HEK293 (cell line): ENCODE data around the gene CPT1A.

ENCODE experiments used
- CTCF ChIA-PET: fragments of 350-600 bp; formaldehyde crosslinking; extraction: SDS; loops from one replicate; lab custom pipeline; 2021; ENCODE audit warnings: antibody characterized with exemption; lab: Yijun Ruan, JAX
- POLR2A ChIA-PET: fragments of 300-600 bp; formaldehyde crosslinking; extraction: SDS; loops from one replicate; lab custom pipeline; 2020; ENCODE audit warnings: antibody characterized with exemption, inconsistent platforms; lab: Yijun Ruan, JAX
- H3K27ac ChIP-seq: fragments of 200-500 bp; sonication (Bioruptor generic); 2 replicates; pipeline ENCODE4 v1.5.1; 2014; ENCODE audit warnings: low read depth, low read length, control low read depth, inconsistent platforms; ENCODE audit errors: extremely low read depth
- H3K36me3 ChIP-seq, 2 experiments: fragments of 200-500 bp in 1 of 2; sonication (Bioruptor generic) in 1 of 2; 1 replicate in 1 of 2; 2 replicates in 1 of 2; pipeline ENCODE4 v1.5.1; 2014 to 2017; ENCODE audit warnings: inconsistent platforms in 2 of 2, low read length in 2 of 2; ENCODE audit not compliant: control insufficient read depth in 2 of 2, insufficient read depth in 1 of 2
- H3K4me1 ChIP-seq: fragments of 200-500 bp; sonication (Bioruptor generic); 2 replicates; pipeline ENCODE4 v1.5.1; 2014; ENCODE audit warnings: mild to moderate bottlenecking, low read length, inconsistent platforms; ENCODE audit not compliant: control insufficient read depth, insufficient read depth
- H3K4me3 ChIP-seq: 2 replicates; pipeline ENCODE4 v1.5.1; 2011; ENCODE audit warnings: low read depth, mild to moderate bottlenecking, control low read depth, low read length, moderate library complexity
- H3K9me3 ChIP-seq: fragments of 200-500 bp; sonication (Bioruptor generic); 2 replicates; pipeline ENCODE4 v1.5.1; 2014; ENCODE audit warnings: low read depth, low read length, inconsistent platforms; ENCODE audit not compliant: control insufficient read depth, insufficient read depth
- FEZF1 ChIP-seq: fragments of 450-650 bp; formaldehyde crosslinking; IDR thresholded peaks from 2 replicates; pipeline ENCODE4 v1.5.1; 2016; ENCODE audit warnings: missing biosample characterization, missing genetic modification characterization
- INSM2 ChIP-seq: fragments of 450-650 bp; formaldehyde crosslinking; IDR thresholded peaks from 2 replicates; pipeline ENCODE4 v1.5.1; 2016; ENCODE audit warnings: missing biosample characterization, missing genetic modification characterization
- MEIS1 ChIP-seq: sonication (generic); formaldehyde crosslinking; IDR thresholded peaks from 2 replicates; pipeline ENCODE4 v1.8.1; 2022; ENCODE audit warnings: missing genetic modification reagents, mild to moderate bottlenecking, borderline replicate concordance
- RBAK ChIP-seq: fragments of 450-650 bp; formaldehyde crosslinking; IDR thresholded peaks from 2 replicates; pipeline ENCODE4 v1.5.1; 2016; ENCODE audit warnings: missing biosample characterization, missing genetic modification characterization
- SP3 ChIP-seq: fragments of 450-650 bp; formaldehyde crosslinking; IDR thresholded peaks from 2 replicates; pipeline ENCODE4 v1.5.1; 2016; ENCODE audit warnings: missing biosample characterization, missing genetic modification characterization
- ZBTB48 ChIP-seq: fragments of 450-650 bp; formaldehyde crosslinking; IDR thresholded peaks from 2 replicates; pipeline ENCODE4 v1.5.1; 2016; ENCODE audit warnings: missing biosample characterization, missing genetic modification characterization
- ZBTB7A ChIP-seq: fragments of 450-650 bp; formaldehyde crosslinking; IDR thresholded peaks from 2 replicates; pipeline ENCODE4 v1.5.1; 2016; ENCODE audit warnings: low read depth, missing biosample characterization, missing genetic modification characterization
- ZIC2 ChIP-seq: fragments of 450-650 bp; formaldehyde crosslinking; IDR thresholded peaks from 2 replicates; pipeline ENCODE4 v1.5.1; 2016; ENCODE audit warnings: missing biosample characterization, missing genetic modification characterization
- ZNF112 ChIP-seq: fragments of 450-650 bp; formaldehyde crosslinking; IDR thresholded peaks from 2 replicates; pipeline ENCODE4 v1.5.0; 2017; ENCODE audit warnings: missing biosample characterization, missing genetic modification characterization
- ZNF146 ChIP-seq: fragments of 450-650 bp; formaldehyde crosslinking; IDR thresholded peaks from 2 replicates; pipeline ENCODE4 v1.5.1; 2016; ENCODE audit warnings: missing biosample characterization, missing genetic modification characterization
- ZNF157 ChIP-seq: fragments of 450-650 bp; formaldehyde crosslinking; IDR thresholded peaks from 2 replicates; pipeline ENCODE4 v1.5.1; 2016; ENCODE audit warnings: missing biosample characterization, missing genetic modification characterization
- ZNF175 ChIP-seq: fragments of 450-650 bp; formaldehyde crosslinking; IDR thresholded peaks from 2 replicates; pipeline ENCODE4 v1.5.1; 2016; ENCODE audit warnings: missing biosample characterization, missing genetic modification characterization
- ZNF211 ChIP-seq: fragments of 450-650 bp; formaldehyde crosslinking; IDR thresholded peaks from 2 replicates; pipeline ENCODE4 v1.5.1; 2016; ENCODE audit warnings: low read depth, missing biosample characterization, missing genetic modification characterization
- ZNF221 ChIP-seq: fragments of 450-650 bp; formaldehyde crosslinking; IDR thresholded peaks from 2 replicates; pipeline ENCODE4 v1.5.1; 2017; ENCODE audit warnings: missing biosample characterization, missing genetic modification characterization, borderline replicate concordance
- ZNF23 ChIP-seq: fragments of 450-650 bp; formaldehyde crosslinking; IDR thresholded peaks from 2 replicates; pipeline ENCODE4 v1.5.1; 2016; ENCODE audit warnings: missing biosample characterization, missing genetic modification characterization, borderline replicate concordance
- ZNF280C ChIP-seq: fragments of 450-650 bp; formaldehyde crosslinking; IDR thresholded peaks from 2 replicates; pipeline ENCODE4 v1.5.1; 2016; ENCODE audit warnings: missing biosample characterization, missing genetic modification characterization
- ZNF350 ChIP-seq: fragments of 450-650 bp; formaldehyde crosslinking; IDR thresholded peaks from 2 replicates; pipeline ENCODE4 v1.5.0; 2017; ENCODE audit warnings: missing biosample characterization, mild to moderate bottlenecking, missing genetic modification characterization
- ZNF433 ChIP-seq: fragments of 450-650 bp; formaldehyde crosslinking; IDR thresholded peaks from 2 replicates; pipeline ENCODE4 v1.5.1; 2016; ENCODE audit warnings: missing biosample characterization, missing genetic modification characterization, low read depth
- ZNF549 ChIP-seq: fragments of 450-650 bp; IDR thresholded peaks from 2 replicates; pipeline ENCODE4 v1.5.1; 2018; ENCODE audit warnings: missing biosample characterization, missing genetic modification characterization, mild to moderate bottlenecking, inconsistent platforms, moderate library complexity
- ZNF585B ChIP-seq: fragments of 450-650 bp; formaldehyde crosslinking; IDR thresholded peaks from 2 replicates; pipeline ENCODE4 v1.5.1; 2016; ENCODE audit warnings: missing biosample characterization, missing genetic modification characterization
- ZNF596 ChIP-seq: fragments of 450-650 bp; IDR thresholded peaks from 2 replicates; pipeline ENCODE4 v1.5.0; 2018; ENCODE audit warnings: missing biosample characterization, mild to moderate bottlenecking, missing genetic modification characterization, moderate library complexity
- ZNF610 ChIP-seq: fragments of 450-650 bp; formaldehyde crosslinking; IDR thresholded peaks from 2 replicates; pipeline ENCODE4 v1.5.1; 2016; ENCODE audit warnings: missing biosample characterization, missing genetic modification characterization, borderline replicate concordance
- ZNF660 ChIP-seq: fragments of 450-650 bp; IDR thresholded peaks from 2 replicates; pipeline ENCODE4 v1.5.1; 2018; ENCODE audit warnings: missing biosample characterization, mild to moderate bottlenecking, missing genetic modification characterization
- ZNF792 ChIP-seq: fragments of 450-650 bp; formaldehyde crosslinking; IDR thresholded peaks from 2 replicates; pipeline ENCODE4 v1.5.1; 2016; ENCODE audit warnings: missing biosample characterization, missing genetic modification characterization
- ZXDB ChIP-seq: fragments of 450-650 bp; formaldehyde crosslinking; IDR thresholded peaks from 2 replicates; pipeline ENCODE4 v1.5.1; 2016; ENCODE audit warnings: missing biosample characterization, missing genetic modification characterization

Gene CPT1A

GRCh38 chr11:68854273-68854958 lies 12.7 kb upstream of the CPT1A start:
- TF ChIP-seq ZNF610 (tag by site-specific recombination) (no peak), ZXDB (no peak), ZNF221 (no peak), ZNF585B (no peak), ZBTB7A (tag by site-specific recombination) (no peak), ZNF175 (tag by site-specific recombination) (no peak), FEZF1 (tag by site-specific recombination) (no peak), ZNF146 (tag by site-specific recombination) (no peak), ZNF792 (tag by site-specific recombination) (no peak), ZNF433 (no peak), ZBTB48 (tag by site-specific recombination) (no peak), MEIS1 (no peak), ZNF157 (tag by site-specific recombination) (no peak), ZNF660 (tag by site-specific recombination) (no peak)
- Histone ChIP-seq H3K36me3 (no peaks in the 10 kb centered on the region), H3K4me3 (no peak overlapping the region), H3K9me3 (no peaks in the 10 kb centered on the region), H3K27ac (no peak overlapping the region), H3K4me1 (no peaks in the 10 kb centered on the region)
- ChIA-PET POLR2A (interaction anchor here (0.6 kb wide), 1 partner anchor 9 kb away, joined by 3 read pairs; no protein-coding TSS in a partner anchor), CTCF (interaction anchor here (0.6 to 1.0 kb wide), 2 partner anchors 51 to 57 kb away, joined by 3 read pairs; no protein-coding TSS in a partner anchor)

GRCh38 chr11:68852628-68853027 lies 10.9 kb upstream of the CPT1A start:
- no peaks in the 10 kb centered on the region for H3K9me3 ChIP-seq
- no peak for TF ChIP-seq ZIC2 (tag by site-specific recombination)
- no peak for TF ChIP-seq ZNF596 (tag by site-specific recombination)
- TF ChIP-seq ZNF350 (tag by site-specific recombination), result no peak
- TF ChIP-seq ZNF211 (tag by site-specific recombination), result no peak
- no peak for TF ChIP-seq SP3
- TF ChIP-seq INSM2 (tag by site-specific recombination), result no peak
- no peak for TF ChIP-seq ZNF23 (tag by site-specific recombination)
- no peak for TF ChIP-seq ZNF112 (tag by site-specific recombination)
- TF ChIP-seq RBAK, result no peak
- no peak for TF ChIP-seq ZNF280C (tag by site-specific recombination)
- TF ChIP-seq ZBTB48 (tag by site-specific recombination), result no peak
- TF ChIP-seq ZNF549 (tag by site-specific recombination), result no peak
- H3K4me1 ChIP-seq, result no peaks in the 10 kb centered on the region
- CTCF ChIA-PET, result no interaction called here
- H3K27ac ChIP-seq, result no peak overlapping the region
- POLR2A ChIA-PET, result no interaction called here
- no peaks in the 10 kb centered on the region for H3K36me3 ChIP-seq
- H3K4me3 ChIP-seq, result no peak overlapping the region
